HCT116 (cell line): ENCODE measurements around the gene EI24. TPM values are rescaled to one million over a fixed set of nuclear protein-coding genes. Genes with fewer than 3 reads are reported as not detected.
A peak's percentile ranks its signal among the peaks of the same experiment; 100 is the strongest.

ENCODE experiments used
- ATAC-seq: fragments of 200-7000 bp; cut with Tn5 transposase; 2 replicates; pipeline ENCODE4 v1.9.1; 2020; ENCODE audit warnings: mild to moderate bottlenecking, moderate library complexity
- BruUV-seq: library from RNA; stranded (reverse); fragments of 400-500 nt; replicated peaks from 2 replicates; lab custom pipeline; 2021; lab: Mats Ljungman, UMichigan
- CTCF ChIA-PET: fragments of 300-600 bp; sonication (Branson Sonifier 250); formaldehyde crosslinking; loops from one replicate; lab custom pipeline; 2021; ENCODE audit warnings: antibody characterized with exemption; lab: Charles Lee
- POLR2A ChIA-PET: fragments of 300-600, 350-600 bp; sonication (Branson Sonifier 250); formaldehyde crosslinking; loops from one replicate; lab custom pipeline; 2021; ENCODE audit warnings: antibody characterized with exemption; lab: Charles Lee
- RAD21 ChIA-PET, 2 experiments: fragments of 300-600 bp; sonication (Branson Sonifier 250); formaldehyde crosslinking; loops; one replicate each; lab custom pipeline; 2023; ENCODE audit warnings: low total read pairs in 2 of 2; ENCODE audit not compliant: uncharacterized antibody in 2 of 2, unreplicated experiment in 2 of 2, low non-redundant PET in 1 of 2; lab: Charles Lee
- DNase-seq: peaks from one replicate; pipeline ENCODE4 v3.0.0-alpha.2; 2010; ENCODE audit warnings: low read depth, low spot score
- H2AFZ ChIP-seq: fragments of 200-600 bp; shearing (Covaris generic), sonication (generic); 2 replicates; pipeline ENCODE4 v1.6.1; 2017; ENCODE audit warnings: low read depth, mixed run types, mixed read lengths, antibody characterized with exemption, low read length; ENCODE audit not compliant: poor library complexity, severe bottlenecking
- H3K27ac ChIP-seq: 2 replicates; pipeline ENCODE4 v1.5.1; 2012; ENCODE audit warnings: low read depth, low read length
- H3K27me3 ChIP-seq: fragments of 200-600 bp; sonication (generic); 2 replicates; pipeline ENCODE4 v1.6.1; 2016; ENCODE audit warnings: mixed run types, low read length, mixed read lengths; ENCODE audit not compliant: insufficient read depth
- H3K36me3 ChIP-seq, 2 experiments: fragments of 200-500 bp in 1 of 2; fragments of 200-600 bp in 1 of 2; sonication (Bioruptor generic) in 1 of 2; sonication (generic) in 1 of 2; 2 replicates each; pipeline versions ENCODE4 v1.5.1 to v1.6.1; 2014 to 2016; ENCODE audit warnings: low read length in 2 of 2, inconsistent platforms in 1 of 2, mixed read lengths in 1 of 2, mixed run types in 1 of 2; ENCODE audit not compliant: insufficient read depth in 2 of 2, control insufficient read depth in 1 of 2
- H3K4me1 ChIP-seq, 2 experiments: fragments of 200-600 bp in 1 of 2; sonication (generic) in 1 of 2; 2 replicates each; pipeline versions ENCODE4 v1.5.1 to v1.6.1; 2012 to 2017; ENCODE audit warnings: low read length in 2 of 2, inconsistent platforms in 1 of 2, mild to moderate bottlenecking in 1 of 2, mixed read lengths in 1 of 2, mixed run types in 1 of 2, moderate library complexity in 1 of 2; ENCODE audit not compliant: insufficient read depth in 2 of 2, control insufficient read depth in 1 of 2
- H3K4me2 ChIP-seq: fragments of 200-600 bp; sonication (generic); 2 replicates; pipeline ENCODE4 v1.6.1; 2017; ENCODE audit warnings: mixed run types, low read length, mixed read lengths
- H3K4me3 ChIP-seq, 2 experiments: fragments of 200-600 bp in 1 of 2; sonication (generic) in 1 of 2; replicated peaks in 1 of 2; 2 replicates each; pipeline ENCODE4 v1.5.1; 2011 to 2016; ENCODE audit warnings: low read length in 2 of 2, control low read depth in 1 of 2, low read depth in 1 of 2, mild to moderate bottlenecking in 1 of 2, mixed read lengths in 1 of 2, mixed run types in 1 of 2
- H3K79me2 ChIP-seq: fragments of 200-600 bp; sonication (generic); 2 replicates; pipeline ENCODE4 v1.6.1; 2017; ENCODE audit warnings: mild to moderate bottlenecking, mixed run types, low read length, moderate library complexity, mixed read lengths; ENCODE audit not compliant: insufficient read depth
- H3K9ac ChIP-seq: fragments of 200-600 bp; sonication (generic); 2 replicates; pipeline ENCODE4 v1.6.1; 2016; ENCODE audit warnings: low read length, mixed read lengths
- H3K9me2 ChIP-seq: fragments of 200-600 bp; sonication (generic), shearing (Covaris generic); 2 replicates; pipeline ENCODE4 v1.6.1; 2017; ENCODE audit warnings: mixed run types, mild to moderate bottlenecking, moderate library complexity; ENCODE audit not compliant: insufficient read depth
- H3K9me3 ChIP-seq, 2 experiments: fragments of 200-500 bp in 1 of 2; fragments of 200-600 bp in 1 of 2; sonication (Bioruptor generic) in 1 of 2; sonication (generic) in 1 of 2; 2 replicates each; pipeline ENCODE4 v1.6.1; 2014 to 2017; ENCODE audit warnings: low read length in 2 of 2, mixed read lengths in 2 of 2, inconsistent platforms in 1 of 2, low read depth in 1 of 2, mild to moderate bottlenecking in 1 of 2, mixed run types in 1 of 2, moderate library complexity in 1 of 2; ENCODE audit not compliant: control insufficient read depth in 1 of 2, insufficient read depth in 1 of 2
- H4K20me1 ChIP-seq: fragments of 200-600 bp; sonication (generic), shearing (Covaris generic); 2 replicates; pipeline ENCODE4 v1.6.1; 2017; ENCODE audit warnings: mixed run types, mild to moderate bottlenecking, moderate library complexity; ENCODE audit not compliant: insufficient read depth
- ATF3 ChIP-seq: IDR thresholded peaks from 2 replicates; pipeline ENCODE4 v1.6.1; 2012
- CEBPB ChIP-seq: IDR thresholded peaks from 2 replicates; pipeline ENCODE4 v1.6.1; 2012; ENCODE audit warnings: low read depth
- CTCF ChIP-seq, 3 experiments: fragments of 200-600 bp in 1 of 3; sonication (generic) in 1 of 3; IDR thresholded peaks in 2 of 3; conservative IDR thresholded peaks in 1 of 3; 2 replicates each; pipeline ENCODE4 v1.5.1; 2012 to 2017; ENCODE audit warnings: low read depth in 2 of 3, low read length in 2 of 3, antibody characterized with exemption in 1 of 3, borderline replicate concordance in 1 of 3, control low read depth in 1 of 3, mild to moderate bottlenecking in 1 of 3, mixed read lengths in 1 of 3, mixed run types in 1 of 3, moderate library complexity in 1 of 3; ENCODE audit not compliant: insufficient read depth in 1 of 3
- EGR1 ChIP-seq: IDR thresholded peaks from 2 replicates; pipeline ENCODE4 v1.6.1; 2012; ENCODE audit warnings: low read depth
- EZH2 ChIP-seq: fragments of 200-600 bp; sonication (generic); IDR thresholded peaks from 2 replicates; pipeline ENCODE4 v1.6.1; 2017; ENCODE audit warnings: antibody characterized with exemption, mixed run types
- EZH2phosphoT487 ChIP-seq: fragments of 200-600 bp; IDR thresholded peaks from 2 replicates; pipeline ENCODE4 v1.6.1; 2018; ENCODE audit warnings: antibody characterized with exemption, borderline replicate concordance
- JUND ChIP-seq: IDR thresholded peaks from 2 replicates; pipeline ENCODE4 v1.6.1; 2012
- MAX ChIP-seq: IDR thresholded peaks from 2 replicates; pipeline ENCODE4 v1.6.1; 2012
- POLR2AphosphoS5 ChIP-seq: IDR thresholded peaks from 2 replicates; pipeline ENCODE4 v1.6.1; 2011; ENCODE audit warnings: mild to moderate bottlenecking, low read depth, low read length, moderate library complexity
- RAD21 ChIP-seq: IDR thresholded peaks from 2 replicates; pipeline ENCODE4 v1.6.1; 2012; ENCODE audit warnings: low read depth, mild to moderate bottlenecking
- REST ChIP-seq: IDR thresholded peaks from 2 replicates; pipeline ENCODE4 v1.6.1; 2012; ENCODE audit warnings: low read depth
- SIN3A ChIP-seq: IDR thresholded peaks from 2 replicates; pipeline ENCODE4 v1.6.1; 2012; ENCODE audit warnings: low read depth
- SRF ChIP-seq: IDR thresholded peaks from 2 replicates; pipeline ENCODE4 v1.6.1; 2012; ENCODE audit warnings: low read depth
- YY1 ChIP-seq: IDR thresholded peaks from 2 replicates; pipeline ENCODE4 v1.6.1; 2011; ENCODE audit warnings: low read length, low read depth, moderate library complexity, mild to moderate bottlenecking; ENCODE audit not compliant: insufficient replicate concordance; ENCODE audit errors: extremely low read depth
- ZBTB33 ChIP-seq: IDR thresholded peaks from 2 replicates; pipeline ENCODE4 v1.6.1; 2011; ENCODE audit warnings: mild to moderate bottlenecking, low read length, moderate library complexity; ENCODE audit not compliant: insufficient replicate concordance; ENCODE audit errors: extremely low read depth
- ZNF274 ChIP-seq: fragments of 200-500 bp; sonication (Bioruptor generic); IDR thresholded peaks from 2 replicates; pipeline ENCODE4 v1.6.1; 2014; ENCODE audit warnings: mild to moderate bottlenecking, low read depth, low read length, inconsistent platforms
- intact Hi-C: fragments of 100-400 bp; cut with micrococcal nuclease; formaldehyde crosslinking; loops from 2 replicates; pipeline ENCODE4 v1.10.0; 2022
- total RNA-seq: library from RNA; stranded (reverse); gene quantifications from one replicate; pipeline ENCODE4 v1.2.1, GENCODE V29; 2021; ENCODE audit not compliant: unreplicated experiment

The EI24 gene
- total RNA-seq, 1 experiment from 2014 or later: 130 TPM

GRCh38 chr11:125625225-125625629 is 56.0 kb downstream of the EI24 start:
- POLR2A ChIA-PET: interaction anchor here (1.1 to 1.8 kb wide), 3 partner anchors 31 to 54 kb away, joined by 3 to 6 read pairs (median 5); no protein-coding TSS in a partner anchor

More at GRCh38 chr11:125625225-125625629, 56.0 kb downstream of the EI24 start:
- intact Hi-C loops: loop anchor here (2.0 kb wide), 1 partner anchor 32 kb away; the partner anchor contains the start of gene STT3A
- H3K27ac ChIP-seq: peak overlapping the region; percentile 85
- RAD21 ChIA-PET: no interaction called here
- H3K9me3 ChIP-seq: no peaks in the 10 kb centered on the region
- CTCF ChIA-PET: no interaction called here
- no peaks in the 10 kb centered on the region for H3K9me2 ChIP-seq
- H3K9ac ChIP-seq: peak overlapping the region; percentile 85
- H3K4me1 ChIP-seq: peaks cover 4 to 17% of the 10 kb centered on the region in 2 experiments; a peak in 3 of 4 replicates
- H3K79me2 ChIP-seq: peaks cover 29% of the 10 kb centered on the region
- ATAC-seq: no peak; the same call in 1 of the 2 replicates
- H3K4me2 ChIP-seq: peak overlapping the region; percentile 86
- no peak for DNase-seq
- H3K36me3 ChIP-seq: peaks cover 5 to 14% of the 10 kb centered on the region in 2 experiments; a peak in 3 of 4 replicates
- H3K4me3 ChIP-seq: peak overlapping the region; percentile 56 to 75
- TF ChIP-seq ZNF274 (no peak), ATF3 (no peak), RAD21 (no peak), CEBPB (no peak), REST (no peak), ZBTB33 (no peak), MAX (no peak; the same call in 1 of the 2 replicates), EGR1 (no peak), CTCF (IDR thresholded peaks at IDR 0.05 in 2 of 3, conservative IDR thresholded peaks at IDR 0.05 in 1 of 3; ENCODE audit: borderline replicate concordance in 1 of 3, insufficient read depth in 1 of 3, low read depth in 2 of 3, low read length in 2 of 3) (no peak), POLR2AphosphoS5 (no peak), JUND (no peak), EZH2 (no peak), SIN3A (no peak), SRF (no peak), EZH2phosphoT487 (no peak), YY1 (no peak)
- TSS peak; percentile 96 for BruUV-seq
- no peaks in the 10 kb centered on the region for H3K27me3 ChIP-seq
- H4K20me1 ChIP-seq: no peaks in the 10 kb centered on the region
- peak overlapping the region; percentile 23 for H2AFZ ChIP-seq
